RWPE1 (cell line): ENCODE data around the gene AP3S1.

Experiments used
- CTCF ChIA-PET: fragments of 350-600 bp; sonication (Branson Sonifier 250); formaldehyde crosslinking; extraction: SDS; loops from one replicate; lab custom pipeline; 2021; lab: Yijun Ruan, JAX
- POLR2A ChIA-PET: fragments of 400-600 bp; formaldehyde crosslinking; extraction: SDS; loops from one replicate; lab custom pipeline; 2020; ENCODE audit warnings: antibody characterized with exemption; ENCODE audit not compliant: low non-redundant PET; lab: Yijun Ruan, JAX
- DNase-seq: peaks from one replicate; pipeline ENCODE4 v3.0.0; 2012; ENCODE audit warnings: low spot score
- H3K27ac ChIP-seq: fragments of 450-650 bp; 2 replicates; pipeline ENCODE4 v1.5.1; 2017
- CTCF ChIP-seq: fragments of 450-650 bp; conservative IDR thresholded peaks from 2 replicates; pipeline ENCODE4 v1.5.1; 2017; ENCODE audit warnings: low read depth, mild to moderate bottlenecking

AP3S1 gene

GRCh38 chr5:115930630-115931337, 89.0 kb downstream of the AP3S1 start:
- ChIA-PET CTCF (no interaction called here), POLR2A (no interaction called here)
- H3K27ac ChIP-seq, result no peak overlapping the region
- no peak for TF ChIP-seq CTCF
- DNase-seq, result no peak

- no peak for TF ChIP-seq CTCF
- CTCF ChIA-PET, result interaction anchor here (0.6 kb wide), 1 partner anchor 135 kb away, joined by 3 read pairs; no protein-coding TSS in a partner anchor
- no peak for DNase-seq
- POLR2A ChIA-PET, result no interaction called here
- no peak overlapping the region for H3K27ac ChIP-seq
Observed at GRCh38 chr5:115932991-115933390, 91.3 kb downstream of the AP3S1 start.

- no peak for TF ChIP-seq CTCF
- CTCF ChIA-PET, result no interaction called here
- POLR2A ChIA-PET, result no interaction called here
- no peak for DNase-seq
- no peak overlapping the region for H3K27ac ChIP-seq
Observed at GRCh38 chr5:115934388-115934974, 92.7 kb downstream of the AP3S1 start.

GRCh38 chr5:115936031-115936430, 94.3 kb downstream of the AP3S1 start:
- POLR2A ChIA-PET, result no interaction called here

GRCh38 chr5:115939059-115939458, 97.3 kb downstream of the AP3S1 start:
- DNase-seq, result no peak
- H3K27ac ChIP-seq, result no peak overlapping the region
- POLR2A ChIA-PET, result no interaction called here
- CTCF ChIA-PET, result interaction anchor here (0.6 kb wide), 1 partner anchor 12 kb away, joined by 5 read pairs; no protein-coding TSS in a partner anchor
- TF ChIP-seq CTCF, result no peak

More at GRCh38 chr5:115936031-115936430, 94.3 kb downstream of the AP3S1 start:
- no peak for DNase-seq
- CTCF ChIA-PET, result no interaction called here
- H3K27ac ChIP-seq, result no peak overlapping the region
- no peak for TF ChIP-seq CTCF

GRCh38 chr5:115940080-115940810, 98.5 kb downstream of the AP3S1 start:
- no peak for TF ChIP-seq CTCF
- ChIA-PET POLR2A (no interaction called here), CTCF (no interaction called here)
- H3K27ac ChIP-seq, result no peak overlapping the region
- DNase-seq, result no peak
